ENCODE measurements around the gene L3MBTL4. TPM values are rescaled to one million over a fixed set of nuclear protein-coding genes. Genes with fewer than 3 reads are reported as not detected.

L3MBTL4 gene
- total RNA-seq, 1 experiment from 2014 or later = not detected

DNA sequence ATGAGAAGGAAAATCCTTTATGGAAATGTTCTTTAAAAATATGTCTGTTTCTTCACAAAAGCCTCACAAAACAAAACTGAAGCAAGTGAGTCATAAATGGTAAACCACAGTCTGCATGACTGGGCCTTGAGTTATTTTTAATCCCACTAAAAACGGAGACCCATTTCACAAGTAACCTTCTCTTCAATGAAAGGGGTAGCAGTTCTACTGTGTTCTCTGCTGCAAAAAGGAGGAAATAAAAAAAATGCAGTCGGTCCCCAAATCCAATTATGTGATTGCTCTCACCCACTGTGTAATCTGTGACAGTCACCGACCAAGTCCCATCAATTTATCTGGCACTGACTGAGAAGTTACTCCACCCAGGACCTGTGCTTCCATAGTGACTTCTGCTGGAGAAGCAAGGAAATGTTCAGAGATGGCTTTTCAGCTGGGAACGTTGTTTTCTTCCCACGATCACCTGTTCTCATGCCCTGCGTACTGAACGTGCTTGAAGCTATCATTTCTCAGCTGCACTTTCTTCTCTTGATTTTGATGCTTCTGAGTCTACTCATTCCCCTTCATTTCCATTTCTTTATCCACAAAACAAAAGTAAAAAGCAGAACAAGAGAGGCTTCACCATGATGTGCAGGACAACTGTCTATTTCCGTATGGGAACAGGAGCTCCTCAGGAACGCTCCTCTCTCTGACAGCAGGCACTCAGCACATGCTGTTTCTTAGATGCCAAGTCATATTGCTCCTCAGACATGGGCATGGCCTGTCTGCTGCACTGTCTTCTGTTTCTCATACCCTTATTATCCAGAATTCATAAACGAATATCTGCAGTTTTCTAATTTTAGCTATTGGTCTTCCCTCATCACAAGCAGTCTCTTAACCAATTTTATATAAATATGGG is 439.4 kb downstream of the L3MBTL4 start:
- intact Hi-C loops (cut with micrococcal nuclease; ENCODE audit: unreplicated experiment) = no loop called here
- Histone ChIP-seq H3K27me3 (ENCODE audit: insufficient read depth, low read depth) (peaks cover 29% of the 10 kb centered on the region; the same call in 1 of the 2 replicates), H3K4me1 (replicated peaks; ENCODE audit: insufficient read depth) (no peaks in the 10 kb centered on the region), H3K36me3 (ENCODE audit: low read depth) (no peaks in the 10 kb centered on the region), H3K27ac (no peak overlapping the region), H3K9me3 (ENCODE audit: insufficient read depth, low read depth) (no peaks in the 10 kb centered on the region), H3K9me2 (ENCODE audit: insufficient read depth) (no peaks in the 10 kb centered on the region), H3K4me3 (no peak overlapping the region), H2AFZ (no peak overlapping the region), H3K4me2 (no peak overlapping the region), H3K79me2 (ENCODE audit: low read depth) (no peaks in the 10 kb centered on the region), H4K20me1 (ENCODE audit: insufficient read depth) (no peaks in the 10 kb centered on the region), H3F3A (ENCODE audit: insufficient read depth, low read depth) (no peaks in the 10 kb centered on the region)
- no peak for TF ChIP-seq EZH2 (IDR thresholded peaks at IDR 0.05; ENCODE audit: low read depth)
- no peak for TF ChIP-seq CTCF (conservative IDR thresholded peaks at IDR 0.05)
- POLR2A ChIA-PET (ENCODE audit: unreplicated experiment) = no interaction called here
- no peak for DNase-seq
- CTCF ChIA-PET = no interaction called here
- BruUV-seq (replicated peaks) = no TSS peak

GRCh38 chr18:5974696-5975095 is 440.0 kb downstream of the L3MBTL4 start:
- no TSS peak for BruUV-seq (replicated peaks)
- H3K4me1 ChIP-seq (replicated peaks; ENCODE audit: insufficient read depth) = no peaks in the 10 kb centered on the region
- H2AFZ ChIP-seq = no peak overlapping the region
- no peaks in the 10 kb centered on the region for H3F3A ChIP-seq (ENCODE audit: insufficient read depth, low read depth)
- H3K27me3 ChIP-seq (ENCODE audit: insufficient read depth, low read depth) = peaks cover 31% of the 10 kb centered on the region; the same call in 1 of the 2 replicates
- H3K4me3 ChIP-seq = no peak overlapping the region
- H3K79me2 ChIP-seq (ENCODE audit: low read depth) = no peaks in the 10 kb centered on the region
- H3K36me3 ChIP-seq (ENCODE audit: low read depth) = no peaks in the 10 kb centered on the region
- H3K4me2 ChIP-seq = no peak overlapping the region
- intact Hi-C loops (cut with micrococcal nuclease; ENCODE audit: unreplicated experiment) = no loop called here
- no peaks in the 10 kb centered on the region for H3K9me3 ChIP-seq (ENCODE audit: insufficient read depth, low read depth)
- no peaks in the 10 kb centered on the region for H4K20me1 ChIP-seq (ENCODE audit: insufficient read depth)
- no peak for DNase-seq
- TF ChIP-seq EZH2 (IDR thresholded peaks at IDR 0.05; ENCODE audit: low read depth) (no peak), CTCF (conservative IDR thresholded peaks at IDR 0.05) (no peak)
- no peak overlapping the region for H3K27ac ChIP-seq
- no peaks in the 10 kb centered on the region for H3K9me2 ChIP-seq (ENCODE audit: insufficient read depth)
- CTCF ChIA-PET = no interaction called here
- POLR2A ChIA-PET (ENCODE audit: unreplicated experiment) = no interaction called here

DNA sequence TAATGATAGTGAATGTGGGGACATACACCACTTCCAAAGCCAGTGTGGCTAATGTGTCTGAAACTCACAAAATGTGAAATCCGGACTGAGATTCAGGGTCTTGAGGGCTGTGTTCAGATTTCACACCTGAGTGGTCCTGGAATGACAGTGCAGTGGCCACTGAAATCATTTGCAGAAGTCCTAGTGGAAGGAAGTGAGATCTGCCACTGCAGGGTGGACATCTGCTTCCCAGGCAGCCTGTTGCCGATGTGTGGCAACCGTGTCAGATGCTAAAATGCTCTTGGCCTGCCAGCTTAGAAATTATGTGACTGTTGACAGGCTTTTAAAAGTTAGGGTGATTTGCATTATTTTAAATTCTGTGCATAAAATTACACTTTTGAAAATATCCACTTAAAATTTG is 441.6 kb downstream of the L3MBTL4 start:
- Histone ChIP-seq H2AFZ (no peak overlapping the region), H3K27ac (no peak overlapping the region), H3K9me2 (ENCODE audit: insufficient read depth) (no peaks in the 10 kb centered on the region), H3K27me3 (ENCODE audit: insufficient read depth, low read depth) (peaks cover 32% of the 10 kb centered on the region; the same call in 1 of the 2 replicates), H3K4me3 (no peak overlapping the region), H3K4me1 (replicated peaks; ENCODE audit: insufficient read depth) (no peaks in the 10 kb centered on the region), H3K4me2 (no peak overlapping the region), H3K9me3 (ENCODE audit: insufficient read depth, low read depth) (no peaks in the 10 kb centered on the region), H4K20me1 (ENCODE audit: insufficient read depth) (no peaks in the 10 kb centered on the region), H3K79me2 (ENCODE audit: low read depth) (no peaks in the 10 kb centered on the region), H3F3A (ENCODE audit: insufficient read depth, low read depth) (no peaks in the 10 kb centered on the region), H3K36me3 (ENCODE audit: low read depth) (no peaks in the 10 kb centered on the region)
- no TSS peak for BruUV-seq (replicated peaks)
- intact Hi-C loops (cut with micrococcal nuclease; ENCODE audit: unreplicated experiment) = no loop called here
- TF ChIP-seq CTCF (conservative IDR thresholded peaks at IDR 0.05) (no peak), EZH2 (IDR thresholded peaks at IDR 0.05; ENCODE audit: low read depth) (no peak)
- POLR2A ChIA-PET (ENCODE audit: unreplicated experiment) = no interaction called here
- CTCF ChIA-PET = no interaction called here
- DNase-seq = no peak
